Stomach (tissue), 9 donors: ENCODE results near the gene PTPN3. TPM values are rescaled to one million over a fixed set of nuclear protein-coding genes. Genes with fewer than 3 reads are reported as not detected.

Source experiments
- DNase-seq, 2 donors: peaks; one replicate each; pipeline versions ENCODE4 v3.0.0 to v3.0.0-alpha.2; 2013 to 2019
- H3K27ac ChIP-seq, 5 donors: fragments of 200-600 bp in 4 of 5; sonication (generic) in 4 of 5; one replicate each; pipeline ENCODE4 v1.5.1; 2013 to 2019; ENCODE audit warnings: mild to moderate bottlenecking in 1 of 5, moderate library complexity in 1 of 5
- H3K27me3 ChIP-seq, 3 donors: fragments of 200-600 bp; sonication (generic); one replicate each; pipeline ENCODE4 v1.5.1; 2017 to 2019; ENCODE audit warnings: mixed run types in 1 of 3
- H3K36me3 ChIP-seq, 4 donors: fragments of 200-600 bp; sonication (generic); 1 replicate in 3 of 4; 2 replicates in 1 of 4; pipeline ENCODE4 v1.5.1; 2016 to 2019
- H3K4me1 ChIP-seq, 4 donors: fragments of 200-600 bp; sonication (generic); one replicate each; pipeline ENCODE4 v1.5.1; 2016 to 2019
- H3K4me3 ChIP-seq, 4 donors: fragments of 200-600 bp; sonication (generic) in 3 of 4; one replicate each; pipeline ENCODE4 v1.5.1; 2016 to 2019; ENCODE audit warnings: mild to moderate bottlenecking in 1 of 4
- H3K9me3 ChIP-seq, 4 donors: fragments of 200-600 bp; sonication (generic); one replicate each; pipeline ENCODE4 v1.5.1; 2016 to 2019
- EP300 ChIP-seq: sonication (generic); formaldehyde crosslinking; IDR thresholded peaks from one replicate; pipeline ENCODE4 v1.6.1; 2017; ENCODE audit warnings: antibody characterized with exemption
- POLR2A ChIP-seq, 4 donors: fragments of 450-650 bp; IDR thresholded peaks; one replicate each; pipeline ENCODE4 v1.6.1; 2016; ENCODE audit warnings: antibody characterized with exemption in 4 of 4, control low read depth in 2 of 4, mild to moderate bottlenecking in 1 of 4, moderate library complexity in 1 of 4
- POLR2AphosphoS5 ChIP-seq, 3 donors: sonication (generic); formaldehyde crosslinking; IDR thresholded peaks; one replicate each; pipeline ENCODE4 v1.6.1; 2016; ENCODE audit warnings: antibody characterized with exemption in 3 of 3
- WGBS, 5 donors: extraction: QIAGEN DNeasy Blood & Tissue Kit in 3 of 5; methylation state at CpG; one replicate each; pipeline versions ENCODE4 v1.1.5 to v1.1.7; 2013 to 2018; 5-methylcytosine and 5-hydroxymethylcytosine counted together
- intact Hi-C: fragments of 100-400 bp; cut with DNase I; formaldehyde crosslinking; loops from one replicate; pipeline ENCODE4 v1.15.1; 2023; ENCODE audit warnings: low total_unique reads
- polyA plus RNA-seq, 3 donors: library from polyadenylated mRNA; stranded (reverse); fragments of 200-250 nt; gene quantifications; one replicate each; pipeline ENCODE4 v1.2.3, GENCODE V29; 2013
- total RNA-seq, 5 donors: library from RNA; depleted of rRNA; stranded (reverse); fragments of >200 nt; gene quantifications; one replicate each; pipeline versions ENCODE4 v1.1.0 to v1.2.3, GENCODE V29; 2014 to 2016
- TF ChIP-seq, protein P1 (sequence below), 7 experiments: fragments of 450-650 bp in 4 of 7; fragments of 200-600 bp in 3 of 7; sonication (generic) in 3 of 7; IDR thresholded peaks; one replicate each; pipeline ENCODE4 v1.5.1; 2016 to 2019; ENCODE audit warnings: antibody characterized with exemption in 7 of 7, control low read depth in 2 of 7, mild to moderate bottlenecking in 1 of 7
- donor health status: healthy with polysubstance abuse.
- donor health status: Bipolar disorder and iron deficiency.
- donor health status: healthy.

The PTPN3 gene
- total and polyA plus RNA-seq, 8 donors = 4.7 to 16.7 (median 13.1) TPM

GRCh38 chr9:109451311-109452025, 46.6 kb downstream of the PTPN3 start:
- peaks cover 0 to 17% (median 8%) of the 10 kb centered on the region in 4 donors for H3K4me1 ChIP-seq
- no peak overlapping the region for H3K27ac ChIP-seq
- TF ChIP-seq, protein P1, sequence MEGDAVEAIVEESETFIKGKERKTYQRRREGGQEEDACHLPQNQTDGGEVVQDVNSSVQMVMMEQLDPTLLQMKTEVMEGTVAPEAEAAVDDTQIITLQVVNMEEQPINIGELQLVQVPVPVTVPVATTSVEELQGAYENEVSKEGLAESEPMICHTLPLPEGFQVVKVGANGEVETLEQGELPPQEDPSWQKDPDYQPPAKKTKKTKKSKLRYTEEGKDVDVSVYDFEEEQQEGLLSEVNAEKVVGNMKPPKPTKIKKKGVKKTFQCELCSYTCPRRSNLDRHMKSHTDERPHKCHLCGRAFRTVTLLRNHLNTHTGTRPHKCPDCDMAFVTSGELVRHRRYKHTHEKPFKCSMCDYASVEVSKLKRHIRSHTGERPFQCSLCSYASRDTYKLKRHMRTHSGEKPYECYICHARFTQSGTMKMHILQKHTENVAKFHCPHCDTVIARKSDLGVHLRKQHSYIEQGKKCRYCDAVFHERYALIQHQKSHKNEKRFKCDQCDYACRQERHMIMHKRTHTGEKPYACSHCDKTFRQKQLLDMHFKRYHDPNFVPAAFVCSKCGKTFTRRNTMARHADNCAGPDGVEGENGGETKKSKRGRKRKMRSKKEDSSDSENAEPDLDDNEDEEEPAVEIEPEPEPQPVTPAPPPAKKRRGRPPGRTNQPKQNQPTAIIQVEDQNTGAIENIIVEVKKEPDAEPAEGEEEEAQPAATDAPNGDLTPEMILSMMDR (IDR thresholded peaks at IDR 0.05) = no peak
- TF ChIP-seq POLR2AphosphoS5 (IDR thresholded peaks at IDR 0.05) (no peak), EP300 (no peak), POLR2A (IDR thresholded peaks at IDR 0.05) (no peak)
- intact Hi-C loops = no loop called here
- no peak for DNase-seq
- no peaks in the 10 kb centered on the region for H3K27me3 ChIP-seq
- WGBS, 5 donors = 77 to 85% (median 79%) methylated on average over 9 of the region's 9 CpGs
- no peaks in the 10 kb centered on the region for H3K9me3 ChIP-seq
- peaks cover 0 to 27% (median 19%) of the 10 kb centered on the region in 4 donors for H3K36me3 ChIP-seq
- H3K4me3 ChIP-seq = no peak overlapping the region

DNA sequence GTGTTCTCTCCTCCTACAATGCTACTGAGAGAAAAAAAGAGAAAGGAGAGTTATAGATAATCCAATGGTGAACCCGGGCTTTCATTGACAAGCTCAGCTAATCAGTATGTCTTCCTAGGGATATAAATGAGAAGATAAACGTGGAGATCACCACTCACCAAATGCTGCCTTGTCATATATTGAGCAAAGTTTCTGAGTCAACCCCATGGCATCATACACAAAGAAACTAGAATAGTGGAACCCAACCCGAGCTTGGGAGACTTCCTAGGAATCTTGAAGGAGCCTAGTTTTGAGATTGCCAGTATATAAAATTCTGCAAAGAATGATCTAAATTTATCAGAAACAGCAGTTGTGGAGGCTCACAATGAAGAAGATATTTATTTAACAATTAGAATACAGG, 47.8 kb downstream of the PTPN3 start:
- intact Hi-C loops = no loop called here
- H3K4me3 ChIP-seq = no peak overlapping the region
- no peaks in the 10 kb centered on the region for H3K9me3 ChIP-seq
- peaks cover 0 to 17% (median 8%) of the 10 kb centered on the region in 4 donors for H3K4me1 ChIP-seq
- no peak overlapping the region for H3K27ac ChIP-seq
- WGBS, 5 donors = 50 to 85% (median 78%) methylated on average over 3 of the region's 3 CpGs
- peaks cover 0 to 4% (median 0%) of the 10 kb centered on the region in 3 donors for H3K27me3 ChIP-seq
- TF ChIP-seq EP300 (no peak), POLR2AphosphoS5 (IDR thresholded peaks at IDR 0.05) (no peak), POLR2A (IDR thresholded peaks at IDR 0.05) (no peak)
- TF ChIP-seq, protein P1 (IDR thresholded peaks at IDR 0.05) = no peak
- peaks cover 0 to 26% (median 14%) of the 10 kb centered on the region in 4 donors for H3K36me3 ChIP-seq
- DNase-seq = no peak

DNA sequence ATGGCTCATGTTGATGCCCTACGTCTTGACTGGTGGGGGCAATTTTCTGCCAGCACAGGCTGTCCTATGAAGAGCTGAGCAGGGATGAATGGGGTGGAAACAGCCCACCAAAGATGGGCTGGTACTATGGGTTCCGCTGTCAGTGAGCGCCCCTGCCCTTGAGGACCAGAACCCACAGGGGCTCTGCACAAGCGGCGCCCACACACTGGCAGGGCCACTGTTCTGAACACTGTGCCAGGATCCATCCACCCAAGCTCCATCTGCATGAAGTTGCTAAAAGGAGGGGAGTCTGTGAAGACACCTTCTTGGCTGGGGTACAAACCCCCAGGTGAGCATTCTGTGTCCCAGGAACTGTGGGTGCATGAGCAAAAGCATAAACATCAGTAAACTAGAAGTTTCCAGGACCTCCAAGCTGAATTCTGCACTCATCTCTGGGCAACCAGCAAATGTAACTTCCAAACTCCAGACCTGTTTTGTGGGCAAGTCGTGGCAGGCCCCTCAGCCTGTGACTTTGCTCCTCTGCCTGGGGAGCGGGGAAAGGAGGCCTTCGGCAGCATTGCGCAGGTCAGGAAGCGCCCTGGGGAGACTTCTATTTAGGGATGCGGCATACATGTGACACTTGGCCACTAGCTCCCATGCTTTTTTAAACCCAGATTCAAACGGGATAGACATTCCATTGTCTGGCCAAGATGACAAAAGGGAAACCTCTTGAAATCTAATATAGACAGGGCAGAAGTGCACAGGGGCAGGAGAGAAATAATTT, 48.9 kb downstream of the PTPN3 start:
- Histone ChIP-seq H3K4me1 (peaks cover 0 to 16% (median 8%) of the 10 kb centered on the region in 4 donors), H3K27me3 (peaks cover 0 to 4% (median 0%) of the 10 kb centered on the region in 3 donors), H3K27ac (no peak overlapping the region), H3K36me3 (peaks cover 0 to 35% (median 14%) of the 10 kb centered on the region in 4 donors), H3K4me3 (no peak overlapping the region), H3K9me3 (no peaks in the 10 kb centered on the region)
- DNase-seq = no peak
- WGBS, 5 donors = 88 to 93% (median 91%) methylated on average over 9 to 12 of the region's 12 CpGs
- TF ChIP-seq EP300 = no peak
- TF ChIP-seq POLR2AphosphoS5 (IDR thresholded peaks at IDR 0.05) = no peak
- no peak for TF ChIP-seq POLR2A (IDR thresholded peaks at IDR 0.05)
- TF ChIP-seq, protein P1 (IDR thresholded peaks at IDR 0.05) = no peak
- intact Hi-C loops = no loop called here

DNA sequence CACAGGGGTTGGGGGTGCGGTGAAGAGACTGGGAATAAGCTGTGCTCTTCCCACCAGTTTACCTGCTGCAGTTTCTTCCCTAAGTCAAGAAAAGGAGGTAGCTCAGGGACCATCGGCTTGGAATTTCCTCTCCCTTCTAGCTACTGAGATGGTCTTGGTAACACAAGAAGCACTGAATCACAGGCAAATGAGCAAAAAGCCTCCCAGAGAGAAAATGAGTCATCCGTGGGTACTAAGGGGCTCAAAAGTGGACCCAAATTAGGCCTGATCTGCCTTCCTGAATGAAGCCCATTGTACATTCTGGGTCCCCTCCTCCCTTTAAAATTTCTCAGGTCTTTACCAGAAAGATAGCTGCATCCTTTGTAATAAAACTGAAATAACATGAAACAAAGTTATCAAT, 49.9 kb downstream of the PTPN3 start:
- H3K4me3 ChIP-seq = no peak overlapping the region
- no peak for TF ChIP-seq POLR2A (IDR thresholded peaks at IDR 0.05)
- TF ChIP-seq POLR2AphosphoS5 (IDR thresholded peaks at IDR 0.05) = no peak
- no peak for TF ChIP-seq EP300
- TF ChIP-seq, protein P1 (IDR thresholded peaks at IDR 0.05) = no peak
- no peak for DNase-seq
- intact Hi-C loops = no loop called here
- peaks cover 0 to 4% (median 0%) of the 10 kb centered on the region in 3 donors for H3K27me3 ChIP-seq
- H3K9me3 ChIP-seq = no peaks in the 10 kb centered on the region
- WGBS, 5 donors = 84 to 96% (median 90%) methylated on average over 3 of the region's 3 CpGs
- peaks cover 0 to 6% (median 4%) of the 10 kb centered on the region in 4 donors for H3K4me1 ChIP-seq
- peaks cover 0 to 42% (median 19%) of the 10 kb centered on the region in 4 donors for H3K36me3 ChIP-seq
- no peak overlapping the region for H3K27ac ChIP-seq
